Immature natural killer cell (primary cell): ENCODE data around the gene ZNF483. TPM values are rescaled to one million over a fixed set of nuclear protein-coding genes. Genes with fewer than 3 reads are reported as not detected.
A peak's percentile ranks its signal among the peaks of the same experiment; 100 is the strongest.
"Not testable (repeated sequence)": the region's sequence is repeated elsewhere in the genome, so short reads cannot be mapped to it uniquely, and the experiment has no call there.

Experiments
- DNase-seq, 3 donors: peaks; one replicate each; pipeline ENCODE4 v3.0.0; 2022; ENCODE audit warnings: mixed read lengths in 1 of 3
- H3K27ac Mint-ChIP-seq, 6 donors: one replicate each; pipeline ENCODE4 v1.8.0; 2020; ENCODE audit warnings: mixed read lengths in 6 of 6, mild to moderate bottlenecking in 5 of 6, inconsistent platforms in 4 of 6, moderate library complexity in 3 of 6
- H3K27me3 Mint-ChIP-seq, 3 donors: one replicate each; pipeline ENCODE4 v1.8.0; 2020 to 2021; ENCODE audit warnings: low read depth in 3 of 3, mild to moderate bottlenecking in 3 of 3, mixed read lengths in 3 of 3, moderate library complexity in 3 of 3, inconsistent platforms in 1 of 3
- H3K36me3 Mint-ChIP-seq, 3 donors: one replicate each; pipeline ENCODE4 v1.8.0; 2020; ENCODE audit warnings: mixed read lengths in 3 of 3, inconsistent platforms in 2 of 3, mild to moderate bottlenecking in 2 of 3
- H3K4me1 Mint-ChIP-seq, 2 donors: one replicate each; pipeline ENCODE4 v1.8.0; 2020; ENCODE audit warnings: inconsistent platforms in 2 of 2, mild to moderate bottlenecking in 2 of 2, mixed read lengths in 2 of 2, moderate library complexity in 1 of 2
- H3K4me3 Mint-ChIP-seq, 5 donors: one replicate each; pipeline ENCODE4 v1.8.0; 2020; ENCODE audit warnings: mild to moderate bottlenecking in 5 of 5, mixed read lengths in 5 of 5, inconsistent platforms in 3 of 5, moderate library complexity in 3 of 5
- H3K9me3 Mint-ChIP-seq, 6 donors: one replicate each; pipeline ENCODE4 v1.8.0; 2020; ENCODE audit warnings: mild to moderate bottlenecking in 6 of 6, mixed read lengths in 6 of 6, inconsistent platforms in 4 of 6, moderate library complexity in 3 of 6
- polyA plus RNA-seq, 3 donors: library from polyadenylated mRNA; unstranded; fragments of 300-500 nt; fragmentation: Illumina TruSeq; gene quantifications; one replicate each; pipeline ENCODE4 v1.2.3, GENCODE V29; 2021

The ZNF483 gene
- polyA plus RNA-seq, 3 donors from 2014 or later = 1.2 to 2.7 (median 2.1) TPM

- Mint-ChIP-seq H3K4me3 (no peak overlapping the region), H3K36me3 (peaks cover 0 to 16% (median 11%) of the 10 kb centered on the region in 3 donors), H3K27me3 (peaks cover 0 to 6% (median 0%) of the 10 kb centered on the region in 3 donors), H3K9me3 (peaks cover 27 to 40% (median 33%) of the 10 kb centered on the region in 6 donors), H3K27ac (no peak overlapping the region), H3K4me1 (no peaks in the 10 kb centered on the region)
- no peak for DNase-seq
These were observed 41.3 kb downstream of the ZNF483 start for GRCh38 chr9:111566234-111566633.

GRCh38 chr9:111568127-111568526 is 43.1 kb downstream of the ZNF483 start:
- Mint-ChIP-seq H3K9me3 (peaks cover 25 to 36% (median 33%) of the 10 kb centered on the region in 6 donors), H3K36me3 (peaks cover 0 to 16% (median 11%) of the 10 kb centered on the region in 3 donors)
- H3K27ac Mint-ChIP-seq, DNase-seq, H3K4me3 Mint-ChIP-seq, H3K4me1 Mint-ChIP-seq, H3K27me3 Mint-ChIP-seq: not testable (repeated sequence)

GRCh38 chr9:111572950-111573604 is 48.1 kb downstream of the ZNF483 start:
- Mint-ChIP-seq H3K9me3 (peaks cover 12 to 22% (median 19%) of the 10 kb centered on the region in 6 donors), H3K27me3 (peaks cover 0 to 8% (median 2%) of the 10 kb centered on the region in 3 donors), H3K4me3 (no peak overlapping the region), H3K27ac (no peak overlapping the region), H3K4me1 (no peaks in the 10 kb centered on the region), H3K36me3 (peaks cover 0 to 11% (median 11%) of the 10 kb centered on the region in 3 donors)
- no peak for DNase-seq

GRCh38 chr9:111582888-111583287 is 57.9 kb downstream of the ZNF483 start:
- no peak overlapping the region for H3K27ac Mint-ChIP-seq
- no peak for DNase-seq
- H3K9me3 Mint-ChIP-seq = peaks cover 0 to 3% (median 0%) of the 10 kb centered on the region in 6 donors
- peaks cover 0 to 7% (median 0%) of the 10 kb centered on the region in 3 donors for H3K27me3 Mint-ChIP-seq
- no peaks in the 10 kb centered on the region for H3K36me3 Mint-ChIP-seq
- no peaks in the 10 kb centered on the region for H3K4me1 Mint-ChIP-seq
- H3K4me3 Mint-ChIP-seq = no peak overlapping the region

- DNase-seq = no peak
- H3K4me3 Mint-ChIP-seq = no peak overlapping the region
- no peaks in the 10 kb centered on the region for H3K4me1 Mint-ChIP-seq
- no peak overlapping the region for H3K27ac Mint-ChIP-seq
- peaks cover 0 to 6% (median 0%) of the 10 kb centered on the region in 3 donors for H3K27me3 Mint-ChIP-seq
- peaks cover 0 to 3% (median 0%) of the 10 kb centered on the region in 6 donors for H3K9me3 Mint-ChIP-seq
- no peaks in the 10 kb centered on the region for H3K36me3 Mint-ChIP-seq
These were observed 61.4 kb downstream of the ZNF483 start for GRCh38 chr9:111586378-111586777.

GRCh38 chr9:111588846-111589245 is 63.9 kb downstream of the ZNF483 start:
- H3K36me3 Mint-ChIP-seq = no peaks in the 10 kb centered on the region
- DNase-seq = no peak
- no peak overlapping the region for H3K4me3 Mint-ChIP-seq
- H3K27me3 Mint-ChIP-seq = peaks cover under 1 to 8% (median 6%) of the 10 kb centered on the region in 3 donors
- peaks cover 0 to 3% (median 0%) of the 10 kb centered on the region in 6 donors for H3K9me3 Mint-ChIP-seq
- H3K27ac Mint-ChIP-seq = no peak overlapping the region
- no peaks in the 10 kb centered on the region for H3K4me1 Mint-ChIP-seq

GRCh38 chr9:111597852-111598732 is 73.1 kb downstream of the ZNF483 start:
- no peak overlapping the region for H3K27ac Mint-ChIP-seq
- peak overlapping the region; percentile 75 to 85 (median 80) for H3K4me3 Mint-ChIP-seq
- H3K4me1 Mint-ChIP-seq = peaks cover 25 to 27% of the 10 kb centered on the region in 2 donors
- DNase-seq = peak; percentile 21 to 27 (median 24)
- H3K27me3 Mint-ChIP-seq = peaks cover 15 to 43% (median 29%) of the 10 kb centered on the region in 3 donors
- peaks cover 0 to 5% (median 0%) of the 10 kb centered on the region in 3 donors for H3K36me3 Mint-ChIP-seq
- H3K9me3 Mint-ChIP-seq = peaks cover 0 to 2% (median 0%) of the 10 kb centered on the region in 6 donors

- Mint-ChIP-seq H3K36me3 (peaks cover 0 to 5% (median 0%) of the 10 kb centered on the region in 3 donors), H3K27me3 (peaks cover 15 to 39% (median 29%) of the 10 kb centered on the region in 3 donors), H3K4me3 (peak overlapping the region; percentile 75 to 85 (median 80)), H3K9me3 (peaks cover 0 to 2% (median 0%) of the 10 kb centered on the region in 6 donors), H3K27ac (no peak overlapping the region), H3K4me1 (peaks cover 25 to 27% of the 10 kb centered on the region in 2 donors)
- DNase-seq = no peak
These were observed 73.7 kb downstream of the ZNF483 start for GRCh38 chr9:111598733-111599091.

GRCh38 chr9:111599092-111599954 is 74.3 kb downstream of the ZNF483 start, which contains the start of gene PTGR1:
PTGR1 (minus strand) TSS chr9:111599647; CDS start chr9:111597422, 2,225 bp downstream.
- peaks cover 0 to 5% (median 0%) of the 10 kb centered on the region in 3 donors for H3K36me3 Mint-ChIP-seq
- peaks cover 25 to 27% of the 10 kb centered on the region in 2 donors for H3K4me1 Mint-ChIP-seq
- H3K9me3 Mint-ChIP-seq = peaks cover 0 to 2% (median 0%) of the 10 kb centered on the region in 6 donors
- H3K4me3 Mint-ChIP-seq = peak within 1 kb of the TSS; percentile 75 to 85 (median 80)
- H3K27ac Mint-ChIP-seq = no peak within 1 kb of the TSS
- peaks cover 15 to 33% (median 27%) of the 10 kb centered on the region in 3 donors for H3K27me3 Mint-ChIP-seq
- DNase-seq = no peak

GRCh38 chr9:111599955-111600343 is 75.0 kb downstream of the ZNF483 start:
- Mint-ChIP-seq H3K9me3 (peaks cover 0 to 2% (median 0%) of the 10 kb centered on the region in 6 donors), H3K27ac (no peak overlapping the region), H3K27me3 (peaks cover 17 to 33% (median 28%) of the 10 kb centered on the region in 3 donors), H3K4me3 (peak overlapping the region in 4 of 5 donors; percentile 63 to 77 (median 72)), H3K36me3 (peaks cover 0 to 5% (median 0%) of the 10 kb centered on the region in 3 donors), H3K4me1 (peaks cover 25 to 27% of the 10 kb centered on the region in 2 donors)
- DNase-seq = no peak

GRCh38 chr9:111601237-111602018 is 76.4 kb downstream of the ZNF483 start:
- DNase-seq = no peak
- H3K4me3 Mint-ChIP-seq = no peak overlapping the region

GRCh38 chr9:111603041-111603440 is 78.1 kb downstream of the ZNF483 start:
- DNase-seq = no peak
- Mint-ChIP-seq H3K27me3 (peaks cover 12 to 23% (median 19%) of the 10 kb centered on the region in 3 donors), H3K4me3 (no peak overlapping the region), H3K36me3 (peaks cover 0 to 5% (median 0%) of the 10 kb centered on the region in 3 donors), H3K4me1 (peaks cover 18% of the 10 kb centered on the region in 2 donors), H3K27ac (no peak overlapping the region), H3K9me3 (peaks cover 0 to 2% (median 0%) of the 10 kb centered on the region in 6 donors)

More at GRCh38 chr9:111601237-111602018, 76.4 kb downstream of the ZNF483 start:
- peaks cover 17 to 30% (median 30%) of the 10 kb centered on the region in 3 donors for H3K27me3 Mint-ChIP-seq
- H3K27ac Mint-ChIP-seq = no peak overlapping the region
- H3K9me3 Mint-ChIP-seq = peaks cover 0 to 2% (median 0%) of the 10 kb centered on the region in 6 donors
- H3K4me1 Mint-ChIP-seq = peaks cover 25 to 27% of the 10 kb centered on the region in 2 donors
- peaks cover 0 to 5% (median 0%) of the 10 kb centered on the region in 3 donors for H3K36me3 Mint-ChIP-seq
